GM19395 (cell line): Measurements from ENCODE around the gene SH3PXD2B.
"Not testable (repeated sequence)": the region's sequence is repeated elsewhere in the genome, so short reads cannot be mapped to it uniquely, and the experiment has no call there.

Source experiments
- ATAC-seq: cut with Tn5 transposase; IDR thresholded peaks from one replicate; pipeline ENCODE4 v1.9.1; 2021; ENCODE audit warnings: mild to moderate bottlenecking, moderate library complexity; ENCODE audit not compliant: unreplicated experiment

Gene SH3PXD2B

GRCh38 chr5:172345881-172346280, 108.4 kb downstream of the SH3PXD2B start:
- ATAC-seq, result no peak

DNA sequence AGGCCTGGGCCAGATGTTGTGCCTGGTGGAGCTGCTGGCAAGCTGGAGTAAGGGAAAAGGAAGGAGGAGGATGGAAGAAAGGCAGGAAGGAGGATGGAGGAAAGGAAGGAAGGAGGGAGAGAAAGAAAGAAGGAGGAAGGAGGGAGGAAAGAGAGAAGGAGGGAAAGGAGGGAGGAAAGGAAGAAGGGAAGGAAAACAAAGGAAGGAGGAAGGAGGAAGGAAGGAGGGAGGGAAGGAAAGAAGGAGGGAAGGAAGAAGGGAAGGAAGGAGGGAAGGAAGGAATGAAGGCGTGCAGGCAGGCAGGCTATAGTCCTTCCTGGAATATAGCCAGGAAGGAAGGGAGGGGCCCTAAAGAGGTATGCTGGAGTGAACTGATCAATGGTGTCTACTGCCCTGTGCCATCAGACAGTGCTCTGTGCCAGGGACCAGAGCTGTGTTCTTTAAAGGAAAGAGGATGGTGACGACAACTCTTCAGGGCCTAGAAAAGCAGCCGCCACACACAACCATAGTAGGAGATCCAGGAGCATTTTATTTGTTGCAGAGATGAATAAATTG, 109.4 kb downstream of the SH3PXD2B start:
- no peak for ATAC-seq

DNA sequence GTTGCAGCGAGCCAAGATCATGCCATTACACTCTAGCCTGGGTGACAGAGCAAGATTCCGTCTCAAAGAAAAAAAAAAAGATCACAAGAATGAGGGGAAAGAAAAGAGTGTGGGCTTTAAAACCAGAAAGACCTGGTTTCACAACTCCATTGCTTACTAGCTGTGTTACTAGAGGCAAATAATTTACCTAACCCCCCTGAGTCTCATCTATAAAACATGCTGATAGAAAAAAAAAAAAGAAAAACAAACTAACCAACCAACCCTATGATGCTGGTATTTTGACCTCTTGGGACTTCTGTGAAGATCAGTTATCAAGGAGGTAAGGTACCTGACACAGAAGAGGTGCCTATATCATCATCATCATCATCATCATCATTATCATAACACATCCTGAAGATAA, 110.6 kb downstream of the SH3PXD2B start:
- ATAC-seq, result no peak

DNA sequence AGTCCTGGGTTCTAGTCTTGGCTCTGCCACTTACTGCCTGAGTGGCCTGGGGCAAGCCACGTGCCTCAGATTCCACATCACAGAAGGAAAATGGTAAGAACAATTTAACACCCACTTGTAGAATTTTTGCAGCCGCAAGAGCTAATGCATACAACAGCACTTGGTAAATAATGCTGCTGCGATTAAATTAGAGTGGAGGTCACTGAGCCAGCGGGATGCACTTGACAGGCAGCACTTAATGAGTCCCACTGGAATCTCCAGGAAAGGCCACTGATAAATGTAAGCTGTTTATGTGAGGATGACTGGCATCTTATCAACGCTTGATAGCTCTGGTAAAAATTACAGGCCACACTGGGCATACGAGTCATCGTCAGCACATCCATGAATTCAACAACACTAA, 111.4 kb downstream of the SH3PXD2B start:
- no peak for ATAC-seq

- ATAC-seq, result no peak
These were observed 114.8 kb downstream of the SH3PXD2B start for GRCh38 chr5:172339264-172340180.

GRCh38 chr5:172336676-172337285, 117.5 kb downstream of the SH3PXD2B start:
- ATAC-seq, result no peak

DNA sequence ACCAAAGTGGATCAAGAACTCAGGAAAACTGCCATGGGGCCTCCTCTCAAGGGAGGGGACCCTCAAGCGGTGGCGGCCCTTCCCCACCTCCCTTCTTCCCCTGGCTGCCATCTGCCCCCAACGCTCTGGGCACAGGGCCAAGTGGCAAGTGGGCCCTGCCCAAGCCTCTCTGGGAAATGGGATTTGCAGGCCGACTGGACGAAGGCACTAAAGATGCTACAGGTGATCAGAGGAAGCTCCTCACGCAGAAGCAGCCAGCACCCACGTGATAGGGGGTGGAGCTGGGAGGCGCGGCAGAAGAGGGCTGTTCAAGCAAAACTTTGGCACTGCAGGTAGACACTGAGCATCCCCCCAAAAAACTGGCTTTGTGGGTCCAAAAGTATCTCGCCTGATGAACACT, 118.1 kb downstream of the SH3PXD2B start:
- ATAC-seq, result no peak

- ATAC-seq, result no peak
These were observed 118.6 kb downstream of the SH3PXD2B start for GRCh38 chr5:172335721-172336120.

DNA sequence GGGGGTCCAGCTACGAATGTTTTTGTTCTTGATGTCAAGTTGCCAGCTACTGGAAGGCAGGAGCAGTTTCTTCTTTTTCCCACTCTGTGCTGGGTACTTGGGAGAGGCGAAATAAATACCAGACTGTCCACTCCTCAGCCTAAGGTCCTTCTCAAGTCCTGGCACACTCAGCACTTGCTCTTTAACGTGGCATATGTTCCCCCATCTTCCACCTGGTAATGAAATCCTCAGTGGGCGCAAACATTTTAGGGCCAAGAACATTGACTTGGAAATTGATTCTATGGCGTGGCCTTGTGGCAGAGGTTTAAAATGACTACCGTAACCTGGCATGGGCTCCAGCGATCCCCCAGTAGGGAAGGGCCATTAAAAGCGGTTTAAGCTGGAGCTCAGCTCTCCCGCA, 119.7 kb downstream of the SH3PXD2B start:
- no peak for ATAC-seq

- no peak for ATAC-seq
These were observed 120.1 kb downstream of the SH3PXD2B start for GRCh38 chr5:172334196-172334595.

GRCh38 chr5:172326901-172327300, 127.4 kb downstream of the SH3PXD2B start:
- ATAC-seq, result not testable (repeated sequence)

- ATAC-seq, result no peak
These were observed 128.9 kb downstream of the SH3PXD2B start for GRCh38 chr5:172325452-172325851.

DNA sequence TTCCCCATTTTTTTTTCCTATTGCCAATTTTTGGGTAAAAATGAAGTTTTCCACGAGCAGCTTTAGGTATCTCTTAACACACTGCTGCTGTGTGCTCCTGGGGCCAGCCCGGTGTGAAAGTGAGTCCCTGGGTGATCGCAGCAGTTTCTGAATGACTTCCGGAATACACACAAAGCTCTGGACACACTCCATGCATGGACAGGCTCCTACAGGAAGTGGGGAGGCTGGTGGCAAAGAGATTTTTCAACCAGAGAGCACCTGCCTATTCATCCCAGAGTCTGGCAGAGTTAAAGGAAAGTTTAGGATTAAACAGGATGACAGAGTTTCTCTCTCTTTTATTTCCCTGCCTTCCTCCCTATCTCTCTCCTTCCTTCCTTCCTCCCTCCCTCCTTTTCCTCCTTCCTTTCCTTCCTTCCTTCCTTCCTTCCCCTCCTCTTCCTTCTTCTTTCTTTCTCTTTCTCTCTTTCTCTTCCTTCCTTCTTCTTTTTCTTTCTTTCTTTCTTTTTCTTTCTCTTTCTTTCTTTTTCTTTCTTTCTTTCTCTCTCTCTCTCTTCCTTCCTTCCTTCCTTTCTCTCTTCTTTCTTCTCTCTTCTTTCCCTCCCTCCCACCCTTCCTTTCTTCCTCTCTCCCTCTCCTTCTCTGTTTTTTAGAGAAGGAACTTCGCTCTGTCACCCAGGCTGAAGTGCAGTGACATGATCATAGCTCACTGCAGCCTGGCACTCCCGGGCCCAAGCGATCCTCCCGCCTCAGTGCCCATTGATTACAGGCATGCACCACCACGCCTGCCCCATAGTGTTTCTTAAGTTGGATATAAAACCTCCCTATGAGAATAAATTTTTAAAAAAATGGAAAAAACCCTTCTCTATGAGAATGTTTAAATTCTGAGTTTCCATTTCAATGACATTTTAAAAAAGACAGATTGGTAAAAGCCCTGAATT, 132.0 kb downstream of the SH3PXD2B start:
- ATAC-seq, result peak; percentile 62

GRCh38 chr5:172321593-172321992, 132.7 kb downstream of the SH3PXD2B start:
- ATAC-seq, result no peak

GRCh38 chr5:172319708-172320441, 134.4 kb downstream of the SH3PXD2B start:
- peak; percentile 56 for ATAC-seq

DNA sequence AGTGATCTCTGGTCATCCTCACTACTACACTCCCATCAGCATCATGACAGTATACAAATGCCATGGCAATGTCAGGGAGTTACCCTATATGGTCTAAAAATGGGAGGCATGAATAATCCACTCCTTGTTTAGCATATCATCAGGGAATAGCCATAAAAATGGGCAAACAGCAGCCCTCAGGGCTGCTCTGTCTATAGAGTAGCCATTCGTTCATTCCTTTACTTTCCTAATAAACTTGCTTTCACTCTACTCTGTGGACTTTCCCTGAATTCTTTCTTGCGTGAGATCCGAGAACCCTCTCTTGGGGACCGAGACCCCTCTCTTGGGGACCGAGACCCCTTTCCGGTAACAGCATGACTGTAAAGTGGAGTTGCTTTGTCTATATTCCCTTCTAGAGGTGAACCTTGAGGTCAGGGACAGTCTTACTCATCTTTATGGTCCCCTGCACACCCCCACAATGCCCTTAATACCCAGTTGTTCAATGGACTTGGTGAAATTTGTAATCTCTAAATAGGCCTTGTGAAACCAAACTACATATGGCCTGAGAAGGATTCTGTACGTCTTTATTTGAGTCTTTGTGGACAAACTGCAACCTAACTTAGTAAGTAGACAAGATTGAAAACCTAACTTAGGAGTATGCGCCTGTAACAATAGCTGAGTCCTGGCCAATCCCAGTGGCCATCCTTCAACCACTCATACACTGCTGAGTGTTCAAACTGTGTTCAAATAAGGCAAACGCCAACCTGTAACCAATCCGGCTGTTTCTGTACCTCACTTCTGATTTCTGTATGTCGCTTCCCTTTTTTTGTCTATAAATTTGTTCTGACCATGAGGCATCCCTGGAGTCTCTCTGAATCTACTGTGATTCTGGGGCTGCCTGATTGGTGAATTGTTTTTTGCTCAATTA, 138.5 kb downstream of the SH3PXD2B start:
- ATAC-seq, result no peak

DNA sequence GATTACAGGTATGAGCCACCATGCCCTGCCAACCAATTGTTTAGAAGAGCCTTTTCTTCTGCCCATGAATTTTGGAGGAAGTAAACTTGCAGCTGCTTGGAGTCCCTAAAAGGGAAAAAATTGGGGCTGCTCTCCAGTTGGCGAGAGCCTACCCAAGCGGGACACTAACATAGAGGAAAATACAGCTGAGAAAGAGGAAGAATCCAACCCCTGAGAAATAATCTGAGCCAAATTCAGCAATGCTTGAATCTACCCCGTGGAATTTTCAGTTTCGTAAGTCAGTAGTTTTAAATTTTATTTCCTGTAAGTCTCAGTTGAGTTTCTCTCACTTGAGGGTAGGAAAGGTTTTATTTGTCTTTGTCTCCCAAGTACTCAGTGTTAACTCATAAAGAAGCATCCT, 140.4 kb downstream of the SH3PXD2B start:
- no peak for ATAC-seq

DNA sequence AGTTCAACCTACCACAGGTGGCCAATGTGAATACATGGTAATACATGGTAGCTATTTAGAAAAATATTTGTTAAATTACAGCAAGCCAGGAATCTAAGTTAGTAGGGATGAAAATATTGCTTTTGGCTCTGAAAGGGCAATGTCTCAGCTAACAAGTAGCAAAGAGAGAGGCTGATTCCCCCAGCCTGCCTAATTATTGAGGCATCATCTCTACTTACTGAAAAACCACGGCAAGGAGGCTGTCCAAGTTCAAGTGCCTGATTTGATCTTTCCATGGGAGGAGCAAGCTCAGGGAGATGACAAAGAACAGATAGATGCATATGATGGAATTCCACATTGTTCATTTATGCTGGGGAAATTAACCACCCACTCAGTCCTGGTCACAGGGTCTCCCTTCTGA, 142.0 kb downstream of the SH3PXD2B start:
- ATAC-seq, result no peak

- ATAC-seq, result no peak
These were observed 142.7 kb downstream of the SH3PXD2B start for GRCh38 chr5:172311605-172312004.
